ENCODE measurements around the gene NPBWR2. TPM values are rescaled to one million over a fixed set of nuclear protein-coding genes. Genes with fewer than 3 reads are reported as not detected.

Gene NPBWR2
- total and polyA plus RNA-seq, 2 donors (not counting 3 experiments of a cell fraction or from before 2014, with no cell fraction given) = not detected

GRCh38 chr20:64113796-64114355, 6.5 kb upstream of the NPBWR2 start:
- Histone ChIP-seq H3K36me3 (ENCODE audit: control insufficient read depth in 2 of 2, extremely low read depth in 1 of 2, insufficient read depth in 2 of 2, low read length in 2 of 2) (no peaks in the 10 kb centered on the region), H3K79me2 (ENCODE audit: control insufficient read depth, insufficient read depth, low read length) (no peaks in the 10 kb centered on the region), H3K9me1 (replicated peaks; ENCODE audit: control insufficient read depth, extremely low read depth, insufficient read depth, low read length) (no peaks in the 10 kb centered on the region), H3K27ac (ENCODE audit: insufficient read depth, low read depth, low read length) (no peak overlapping the region), H3K9ac (replicated peaks; ENCODE audit: extremely low read depth, insufficient read depth, low read length) (no peak overlapping the region), H3K4me3 (replicated peaks in 1 of 3; ENCODE audit: insufficient read depth in 1 of 3, low read depth in 1 of 3, low read length in 3 of 3) (no peak overlapping the region), H4K20me1 (replicated peaks; ENCODE audit: control insufficient read depth, extremely low read depth, insufficient read depth, low read length) (no peaks in the 10 kb centered on the region), H3K4me2 (ENCODE audit: insufficient read depth, low read length) (no peak overlapping the region), H3K27me3 (ENCODE audit: control insufficient read depth in 2 of 2, insufficient read depth in 2 of 2, low read length in 2 of 2) (no peaks in the 10 kb centered on the region), H2AFZ (ENCODE audit: low read depth, low read length) (no peak overlapping the region), H3K9me3 (replicated peaks; ENCODE audit: control insufficient read depth, insufficient read depth, low read length) (no peaks in the 10 kb centered on the region), H3K4me1 (ENCODE audit: control insufficient read depth, extremely low read depth, insufficient read depth, low read length) (no peaks in the 10 kb centered on the region)
- dilution Hi-C loops (cut with MboI; ENCODE audit: extremely low pct_ligation_motif_present, low sequenced_read_pairs) (no loop called here), intact Hi-C loops (cut with micrococcal nuclease) (no loop called here)
- FAIRE-seq (no peak), DNase-seq (ENCODE audit: low read depth, low spot score) (no peak)
- no peak for TF ChIP-seq FOS (IDR thresholded peaks at IDR 0.05; ENCODE audit: borderline replicate concordance, insufficient read depth, low read length)
- no peak for TF ChIP-seq JUN (IDR thresholded peaks at IDR 0.05; ENCODE audit: borderline replicate concordance, insufficient read depth, insufficient read length, low read depth)
- no peak for TF ChIP-seq POLR2AphosphoS5 (IDR thresholded peaks at IDR 0.05; ENCODE audit: insufficient read depth, low read depth, low read length)
- TF ChIP-seq MAX (IDR thresholded peaks at IDR 0.05; ENCODE audit: insufficient read depth, insufficient read length) = no peak
- TF ChIP-seq CTCF (IDR thresholded peaks at IDR 0.05; ENCODE audit: extremely low read depth in 1 of 2, insufficient read depth in 1 of 2, low read depth in 1 of 2, low read length in 2 of 2) = no peak
- BruUV-seq (replicated peaks) = no TSS peak
- POLR2A ChIA-PET = no interaction called here
- CTCF ChIA-PET = interaction anchor here (1.0 to 1.5 kb wide), 2 partner anchors 11 to 75 kb away, joined by 3 to 6 read pairs; no protein-coding TSS in a partner anchor
